NCI-H226 (cell line): ENCODE data around the gene ELP5.

Experiments
- DNase-seq: peaks from one replicate; pipeline ENCODE4 v3.0.0-alpha.2; 2015

ELP5 gene

DNA sequence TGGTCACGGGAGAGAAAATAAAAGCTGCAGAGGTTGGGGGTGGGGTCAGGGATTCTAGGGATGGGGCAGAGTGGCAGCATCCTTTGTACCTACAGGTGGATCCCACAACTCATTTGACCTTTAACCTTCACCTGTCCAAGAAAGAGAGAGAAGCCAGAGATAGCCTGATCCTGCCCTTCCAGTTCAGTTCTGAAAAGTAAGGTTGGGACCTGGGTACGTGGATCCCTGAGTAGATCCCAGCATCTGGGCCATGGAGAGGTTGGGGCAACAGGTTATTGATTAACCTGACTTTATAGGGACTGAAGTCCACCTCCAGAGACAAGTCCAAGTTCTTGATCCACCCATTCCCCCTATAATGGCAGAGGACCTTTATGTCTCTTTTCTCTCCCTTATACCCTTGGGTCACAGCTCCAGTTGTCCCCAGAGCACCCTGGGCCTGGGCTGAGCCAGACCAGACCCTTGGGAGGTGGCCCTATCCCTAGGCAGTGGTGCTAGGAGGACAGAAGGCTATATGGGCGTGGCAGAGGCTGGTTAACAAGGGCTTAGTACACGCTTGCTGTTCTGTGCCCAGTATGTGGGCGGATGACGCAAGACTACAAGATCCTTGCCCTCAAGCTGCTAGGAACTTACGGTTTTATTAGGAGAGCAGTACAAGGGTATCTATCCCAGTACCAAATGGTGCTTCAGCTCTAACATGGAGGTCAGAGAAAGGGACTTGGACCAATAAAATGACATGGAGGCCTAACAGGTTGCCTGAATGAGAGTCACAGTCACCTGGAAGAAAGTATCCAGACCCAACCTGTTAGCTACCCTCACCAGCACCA lies 6.9 kb downstream of the ELP5 start:
- no peak for DNase-seq

DNA sequence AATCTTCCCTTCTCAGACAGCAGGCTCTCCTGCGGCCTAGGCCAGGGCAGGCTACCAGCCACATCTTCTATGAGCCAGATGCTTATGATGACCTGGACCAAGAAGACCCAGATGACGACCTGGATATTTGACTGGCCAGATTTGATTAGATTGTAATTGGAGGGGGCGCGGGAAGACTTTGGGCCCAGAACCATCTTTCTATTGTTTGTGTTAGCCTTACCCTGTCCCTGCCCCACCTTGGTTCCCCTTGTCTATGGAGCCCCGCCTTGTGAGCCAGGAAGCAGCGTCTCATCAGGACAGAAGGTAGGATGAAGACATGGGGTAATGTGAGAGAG lies 7.5 kb downstream of the ELP5 start:
- no peak for DNase-seq

DNA sequence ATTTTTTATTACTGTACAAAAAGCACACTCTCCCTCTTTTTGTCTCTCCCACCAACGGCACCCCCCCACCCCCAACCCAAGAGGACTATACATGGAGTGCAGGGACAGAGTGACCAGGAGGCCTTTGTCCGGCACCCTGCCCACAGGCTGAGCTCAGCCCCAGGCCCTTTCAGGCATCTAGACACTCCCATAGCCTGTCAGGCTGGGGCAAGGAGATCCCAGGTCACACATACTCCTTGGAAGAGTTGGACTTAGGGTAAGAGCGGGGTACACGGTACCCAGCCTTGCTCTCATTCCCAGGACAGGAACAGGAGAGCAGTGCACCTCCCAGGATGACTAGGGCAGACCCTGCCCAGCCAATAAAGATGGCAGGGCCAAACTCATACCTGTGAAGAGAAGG lies 8.1 kb downstream of the ELP5 start:
- DNase-seq: no peak

DNA sequence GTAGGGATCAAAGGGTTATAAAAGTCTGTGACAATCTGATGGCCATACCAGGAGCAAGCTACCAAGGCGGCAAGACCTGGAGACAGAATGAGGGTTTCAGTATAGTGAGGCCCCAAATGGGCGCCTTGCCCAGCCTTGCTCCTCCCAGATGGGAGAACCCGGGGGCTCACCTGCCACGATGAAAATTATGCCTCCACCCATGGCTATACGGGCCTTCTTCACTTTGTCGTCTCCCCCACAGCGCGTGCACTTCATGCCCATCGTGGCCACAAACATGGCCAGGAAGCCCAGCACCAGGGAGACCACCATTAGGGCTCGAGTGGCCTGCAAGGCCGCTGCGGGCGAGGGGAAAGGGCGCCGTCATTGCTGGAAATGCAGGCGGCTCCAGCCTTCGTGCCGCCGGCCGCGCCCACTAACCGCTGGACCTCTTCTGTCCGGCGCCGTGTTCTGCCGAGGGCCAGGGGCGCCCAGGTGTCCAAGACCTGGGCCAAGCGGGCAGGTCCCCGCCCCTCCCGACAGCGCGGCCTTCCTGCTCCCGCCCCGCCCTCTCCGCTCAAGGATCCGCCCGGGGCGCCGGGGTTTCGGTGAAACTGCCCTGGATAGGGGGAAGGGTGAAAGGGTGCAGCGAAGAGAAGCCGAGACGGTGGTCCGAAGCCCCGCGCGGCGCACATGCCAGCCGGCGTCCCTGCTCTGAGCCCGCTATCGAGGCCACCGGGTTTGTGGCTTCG lies 8.8 kb downstream of the ELP5 start:
- no peak for DNase-seq

DNA sequence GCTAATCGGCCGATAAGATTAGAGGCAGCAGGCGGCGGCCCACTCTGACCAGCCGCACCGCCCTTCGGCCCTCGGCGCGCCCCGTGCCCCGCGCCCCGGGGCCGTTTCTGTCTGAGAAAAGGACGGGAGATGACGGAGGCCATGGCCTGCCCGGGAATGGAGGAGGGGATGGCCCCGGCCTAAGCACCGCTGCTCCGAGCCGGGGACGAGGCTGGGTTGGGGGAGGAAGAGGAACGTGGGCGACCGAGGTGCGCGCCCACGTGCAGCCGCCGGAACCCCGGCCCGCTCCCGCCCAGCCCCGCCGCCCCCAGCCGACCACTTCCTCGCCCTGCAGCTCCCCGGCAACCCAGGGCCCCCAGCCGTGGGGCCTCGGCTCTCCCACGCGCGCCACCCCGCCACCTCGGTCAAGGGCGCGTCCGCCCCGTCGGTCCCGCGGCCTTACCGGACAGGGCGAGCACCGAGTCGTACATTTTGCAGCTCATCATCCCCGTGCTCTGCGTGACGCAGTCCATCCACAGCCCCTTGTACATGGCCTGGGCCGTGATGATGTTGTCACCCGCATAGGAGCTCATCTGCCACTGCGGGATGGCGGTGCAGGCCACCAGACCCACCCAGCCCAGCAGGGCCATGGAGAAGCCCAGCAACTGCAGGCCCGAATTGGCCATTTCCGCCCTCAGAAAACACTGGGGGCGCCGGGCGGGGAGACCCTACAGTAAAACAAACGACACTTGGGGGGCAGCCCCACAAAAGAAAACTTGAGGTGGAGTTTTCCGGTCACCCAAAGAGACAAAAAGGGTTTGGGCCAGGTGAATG lies 9.6 kb downstream of the ELP5 start:
- no peak for DNase-seq

DNA sequence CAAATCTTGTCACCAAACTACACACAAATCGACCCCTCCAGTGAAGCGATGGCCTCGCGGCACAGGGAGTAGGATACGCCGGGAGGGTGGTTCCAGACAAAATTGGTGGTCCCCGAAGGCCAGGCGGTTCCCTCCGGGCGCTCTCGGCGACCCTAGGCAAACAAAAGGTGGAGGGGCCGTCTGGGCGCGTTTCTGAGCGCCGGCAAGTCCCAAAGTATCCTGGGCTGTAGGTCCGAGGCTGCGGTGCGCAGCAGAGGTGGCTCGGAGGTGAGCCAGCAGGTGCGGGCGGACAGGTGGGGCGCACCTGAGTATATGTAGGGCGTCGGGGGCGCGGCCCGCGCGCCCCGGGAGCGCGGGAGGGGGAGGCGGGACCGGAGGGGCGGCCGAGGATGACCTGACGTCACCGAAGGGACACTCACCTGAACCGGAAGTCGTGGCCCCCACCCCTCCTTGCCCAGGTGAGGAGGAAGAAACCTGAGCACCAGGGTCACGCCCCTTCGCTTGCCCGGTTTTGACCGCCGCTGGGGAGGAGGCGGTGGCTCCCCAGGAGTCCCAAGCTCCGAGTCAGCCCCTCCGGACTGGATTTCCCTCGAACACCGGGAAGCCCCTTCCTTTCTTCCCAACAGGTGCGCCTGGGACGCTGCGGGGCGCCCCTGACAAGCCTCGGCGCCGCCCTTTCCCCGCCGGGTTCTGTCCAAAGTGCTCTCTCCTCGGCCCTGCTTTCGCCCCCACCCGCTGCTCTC lies 10.3 kb downstream of the ELP5 start, which contains the start of gene CLDN7:
Gene CLDN7 (minus strand): TSS at position 287 of the 743 bp plus-strand sequence. CDS start 435 bp downstream, outside the sequence.
- no peak for DNase-seq

DNA sequence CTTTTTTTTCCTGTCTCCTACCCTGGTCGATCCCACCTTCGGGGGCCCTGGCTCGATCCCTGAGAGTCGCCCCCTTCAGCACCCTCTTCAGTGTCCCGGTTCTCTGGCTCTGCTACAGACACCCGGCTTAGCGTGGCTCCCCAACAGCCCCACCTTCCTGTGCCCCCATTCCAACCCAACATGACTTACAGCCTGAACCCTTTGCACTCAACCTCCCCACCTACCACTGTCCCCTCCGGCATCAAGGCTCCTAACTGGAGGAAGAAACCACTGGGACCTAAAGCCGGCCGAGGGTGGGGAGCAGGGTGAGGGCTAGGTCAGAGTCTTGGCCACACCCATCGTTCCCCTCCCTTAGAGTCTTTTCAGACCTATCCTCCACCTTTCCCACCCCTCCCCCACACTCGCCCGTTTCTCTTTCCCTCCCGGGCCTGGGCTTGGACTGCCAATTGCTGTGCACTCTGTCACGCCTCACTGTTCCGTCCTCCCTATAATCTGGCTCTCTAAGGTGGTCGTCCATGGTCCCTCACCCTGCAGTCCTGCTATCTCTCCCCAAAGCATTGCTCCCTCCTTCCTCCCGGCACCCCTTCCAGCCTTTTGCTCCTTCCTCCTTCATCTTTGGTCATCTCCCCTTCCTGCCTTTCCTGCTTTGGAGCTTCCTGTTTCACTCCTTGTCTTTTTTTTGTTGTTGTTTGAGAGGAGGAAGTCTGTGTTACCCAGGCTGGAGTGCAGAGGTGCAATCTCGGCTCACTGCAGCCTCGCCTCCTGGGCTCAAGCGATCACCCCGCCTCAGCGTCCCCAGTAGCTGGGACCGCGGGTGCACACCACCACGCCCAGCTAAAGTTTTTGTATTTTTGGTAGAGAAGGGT lies 11.2 kb downstream of the ELP5 start:
- DNase-seq: no peak

DNA sequence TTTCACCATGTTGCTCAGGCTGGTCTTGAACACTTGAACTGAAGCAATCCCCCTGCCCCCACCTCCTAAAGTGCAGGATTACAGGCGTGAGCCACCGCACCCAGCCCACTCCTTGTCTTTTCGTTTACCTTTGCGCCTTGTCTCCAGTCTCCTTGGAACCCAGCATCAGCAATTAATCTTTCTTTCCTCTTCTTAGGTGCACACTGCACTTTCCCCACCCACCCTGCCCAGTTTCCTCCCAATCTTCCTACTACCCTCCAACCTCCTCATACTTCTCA lies 11.7 kb downstream of the ELP5 start:
- no peak for DNase-seq

DNA sequence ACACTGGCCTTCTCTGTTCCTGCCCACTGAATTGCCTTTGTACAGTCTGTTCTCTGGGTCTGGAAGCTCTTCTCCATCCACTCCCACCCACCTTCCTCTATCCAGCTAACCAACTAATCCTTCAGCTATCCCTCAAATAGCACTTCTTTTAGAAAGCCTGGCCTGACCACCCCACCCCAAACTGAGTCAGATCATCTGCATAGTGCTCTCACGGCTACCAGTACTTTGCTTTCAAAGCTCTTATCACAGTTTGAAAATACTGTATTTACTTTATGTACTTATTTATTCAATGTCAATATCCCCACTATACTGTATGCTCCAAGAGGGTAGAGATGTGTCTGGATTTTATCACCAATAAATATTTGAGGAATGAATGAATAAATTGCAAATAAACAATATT lies 14.8 kb downstream of the ELP5 start:
- DNase-seq: no peak

DNA sequence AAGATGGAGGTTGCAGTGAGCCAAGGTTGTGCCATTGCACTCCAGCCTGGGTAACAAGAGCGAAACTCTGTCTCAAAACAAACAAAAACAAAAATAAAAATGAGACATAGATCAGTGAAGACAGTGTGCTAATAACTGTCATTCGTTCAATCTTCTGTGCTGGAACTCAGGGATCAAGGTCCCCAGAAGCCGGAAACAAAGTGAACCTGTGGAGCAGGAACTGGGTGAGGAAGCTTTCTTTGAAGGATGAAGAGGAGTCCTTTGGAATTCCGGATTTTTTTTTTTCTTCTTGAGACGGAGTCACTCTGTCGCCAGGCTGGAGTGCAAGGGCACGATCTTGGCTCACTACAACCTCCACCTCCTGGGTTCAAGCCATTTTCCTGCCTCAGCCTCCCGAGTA lies 27.4 kb downstream of the ELP5 start:
- DNase-seq: no peak

DNA sequence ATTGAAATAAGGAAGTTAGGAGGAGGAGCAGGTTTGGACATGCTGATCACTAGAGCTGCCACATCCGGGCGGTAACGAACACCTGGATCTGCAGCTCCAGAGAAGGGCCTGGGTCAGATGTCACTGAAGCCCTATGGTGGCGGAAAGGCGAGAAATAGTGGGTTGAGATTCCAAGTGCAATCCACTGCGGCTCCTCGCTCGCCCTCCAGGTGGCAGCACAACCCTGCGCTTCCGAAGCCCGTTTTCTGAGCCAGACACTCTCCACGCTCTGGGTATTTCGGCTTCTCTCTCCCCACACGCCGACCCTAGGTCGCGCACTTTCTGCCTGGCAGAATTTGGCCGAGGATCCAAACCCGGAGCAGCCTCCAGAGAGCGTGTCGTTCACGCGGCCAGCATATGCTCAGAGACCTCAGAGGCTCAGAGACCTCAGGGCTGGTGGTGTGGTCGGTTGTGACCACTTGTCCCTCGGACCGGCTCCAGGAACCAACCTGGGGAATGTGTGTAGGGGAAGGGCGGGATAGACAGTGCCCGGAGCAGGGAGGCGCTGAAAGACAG lies 28.6 kb downstream of the ELP5 start:
- DNase-seq: peak; percentile 71

DNA sequence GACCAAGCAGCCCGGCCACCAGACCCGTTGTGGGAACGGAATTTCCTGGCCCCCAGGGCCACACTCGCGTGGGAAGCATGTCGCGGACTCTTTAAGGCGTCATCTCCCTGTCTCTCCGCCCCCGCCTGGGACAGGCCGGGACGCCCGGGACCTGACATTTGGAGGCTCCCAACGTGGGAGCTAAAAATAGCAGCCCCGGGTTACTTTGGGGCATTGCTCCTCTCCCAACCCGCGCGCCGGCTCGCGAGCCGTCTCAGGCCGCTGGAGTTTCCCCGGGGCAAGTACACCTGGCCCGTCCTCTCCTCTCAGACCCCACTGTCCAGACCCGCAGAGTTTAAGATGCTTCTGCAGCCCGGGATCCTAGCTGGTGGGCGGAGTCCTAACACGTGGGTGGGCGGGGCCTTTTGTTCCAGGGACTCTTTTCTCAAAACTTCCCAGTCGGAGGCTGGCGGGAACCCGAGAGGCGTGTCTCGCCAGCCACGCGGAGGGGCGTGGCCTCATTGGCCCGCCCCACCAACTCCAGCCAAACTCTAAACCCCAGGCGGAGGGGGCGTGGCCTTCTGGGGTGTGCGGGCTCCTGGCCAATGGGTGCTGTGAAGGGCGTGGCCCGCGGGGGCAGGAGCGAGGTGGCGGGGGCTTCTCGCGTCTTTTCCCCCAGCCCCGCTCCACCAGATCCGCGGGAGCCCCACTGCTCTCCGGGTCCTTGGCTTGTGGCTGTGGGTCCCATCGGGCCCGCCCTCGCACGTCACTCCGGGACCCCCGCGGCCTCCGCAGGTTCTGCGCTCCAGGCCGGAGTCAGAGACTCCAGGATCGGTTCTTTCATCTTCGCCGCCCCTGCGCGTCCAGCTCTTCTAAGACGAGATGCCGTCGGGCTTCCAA lies 29.3 kb downstream of the ELP5 start, which contains the start of gene SLC2A4:
Gene SLC2A4 (plus strand): TSS at position 645 of the 879 bp plus-strand sequence. CDS start 217 bp downstream, at position 862.
- DNase-seq: peak; percentile 91

DNA sequence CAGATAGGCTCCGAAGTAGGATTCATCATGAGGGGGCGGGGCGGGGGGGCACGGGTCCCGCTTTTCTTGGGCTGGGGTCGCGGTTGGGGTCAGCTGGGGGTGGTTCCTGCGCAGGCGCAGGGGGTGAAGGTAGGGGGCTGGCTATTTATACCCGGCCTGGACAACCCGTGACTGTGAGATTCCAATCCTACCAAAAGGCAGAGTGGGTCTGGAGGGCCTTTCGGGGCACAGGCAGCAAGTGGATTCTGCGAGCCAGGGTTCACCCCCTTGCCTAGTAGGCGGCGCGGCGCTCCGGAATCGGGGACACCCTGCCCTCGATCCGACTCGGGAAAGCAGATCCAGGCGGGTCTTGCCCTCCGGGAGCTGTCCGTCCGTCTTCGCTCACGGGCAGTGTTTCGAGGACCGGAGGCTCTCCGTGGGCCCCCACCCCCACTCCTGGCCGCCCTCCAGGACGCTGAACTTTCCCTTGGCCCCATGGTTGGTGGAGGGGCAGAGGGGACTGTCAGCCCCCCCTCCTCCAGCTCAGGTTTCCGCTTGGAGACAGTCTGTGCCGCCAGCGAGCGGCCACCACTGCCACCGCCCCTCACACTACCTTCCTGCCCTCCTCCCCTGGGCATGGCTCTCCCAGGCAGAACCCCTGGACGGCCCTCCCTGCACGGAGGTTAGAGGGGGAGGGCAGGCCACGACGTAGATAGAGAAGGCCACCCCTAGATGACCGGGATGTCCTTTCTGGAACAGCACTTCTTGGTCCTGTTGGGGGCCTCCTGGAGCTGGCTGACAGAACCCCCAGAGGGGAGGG lies 30.1 kb downstream of the ELP5 start:
- no peak for DNase-seq

DNA sequence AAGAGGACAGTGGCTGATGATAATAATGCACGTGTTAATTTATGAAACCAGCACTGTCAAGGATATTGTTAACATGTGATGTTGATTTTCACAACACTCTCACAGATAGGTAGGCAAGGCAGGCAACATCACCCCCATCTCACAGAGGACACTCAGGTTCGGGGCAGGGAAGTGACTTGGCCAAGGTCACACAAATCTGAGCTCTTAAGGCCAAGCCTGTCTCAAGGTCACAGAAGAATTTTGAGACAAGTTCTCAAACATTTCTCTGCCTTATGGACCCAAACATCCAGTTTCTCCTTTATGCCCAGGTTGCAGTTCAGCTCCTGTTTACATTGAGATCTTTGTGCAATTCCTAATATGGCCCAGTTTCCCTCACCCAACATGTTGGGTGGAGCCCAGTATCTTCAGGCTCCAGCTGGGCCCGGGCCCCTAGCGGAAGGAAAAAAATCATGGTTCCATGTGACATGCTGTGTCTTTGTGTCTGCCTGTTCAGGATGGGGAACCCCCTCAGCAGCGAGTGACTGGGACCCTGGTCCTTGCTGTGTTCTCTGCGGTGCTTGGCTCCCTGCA lies 30.8 kb downstream of the ELP5 start:
- no peak for DNase-seq

DNA sequence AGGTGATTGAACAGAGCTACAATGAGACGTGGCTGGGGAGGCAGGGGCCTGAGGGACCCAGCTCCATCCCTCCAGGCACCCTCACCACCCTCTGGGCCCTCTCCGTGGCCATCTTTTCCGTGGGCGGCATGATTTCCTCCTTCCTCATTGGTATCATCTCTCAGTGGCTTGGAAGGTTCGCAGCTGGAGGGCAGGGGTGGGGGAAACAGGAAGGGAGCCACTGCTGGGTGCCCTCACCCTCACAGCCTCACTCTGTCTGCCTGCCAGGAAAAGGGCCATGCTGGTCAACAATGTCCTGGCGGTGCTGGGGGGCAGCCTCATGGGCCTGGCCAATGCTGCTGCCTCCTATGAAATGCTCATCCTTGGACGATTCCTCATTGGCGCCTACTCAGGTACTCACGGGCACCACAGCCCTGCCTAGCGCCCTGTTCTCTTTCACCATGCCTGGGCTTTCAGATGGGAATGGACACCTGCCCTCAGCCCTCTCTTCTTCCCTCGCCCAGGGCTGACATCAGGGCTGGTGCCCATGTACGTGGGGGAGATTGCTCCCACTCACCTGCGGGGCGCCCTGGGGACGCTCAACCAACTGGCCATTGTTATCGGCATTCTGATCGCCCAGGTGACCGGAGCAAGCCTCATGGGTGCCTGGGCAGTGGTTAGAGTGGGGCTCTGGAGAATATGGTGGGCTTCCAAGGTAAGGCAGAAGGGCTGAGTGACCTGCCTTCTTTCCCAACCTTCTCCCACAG lies 31.6 kb downstream of the ELP5 start:
- DNase-seq: no peak

DNA sequence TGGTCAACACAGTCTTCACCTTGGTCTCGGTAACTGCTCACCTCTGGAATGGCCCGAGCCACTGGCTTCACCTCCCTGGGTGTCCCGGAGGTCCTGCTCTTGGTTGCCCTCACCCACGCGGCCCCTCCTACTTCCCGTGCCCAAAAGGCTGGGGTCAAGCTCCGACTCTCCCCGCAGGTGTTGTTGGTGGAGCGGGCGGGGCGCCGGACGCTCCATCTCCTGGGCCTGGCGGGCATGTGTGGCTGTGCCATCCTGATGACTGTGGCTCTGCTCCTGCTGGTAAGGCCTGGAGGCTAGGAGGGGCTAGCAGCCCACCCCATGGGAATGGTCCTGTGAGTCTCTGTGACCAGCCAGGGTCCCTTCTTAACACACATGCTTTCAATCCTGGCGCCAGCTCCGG lies 32.9 kb downstream of the ELP5 start:
- DNase-seq: no peak

DNA sequence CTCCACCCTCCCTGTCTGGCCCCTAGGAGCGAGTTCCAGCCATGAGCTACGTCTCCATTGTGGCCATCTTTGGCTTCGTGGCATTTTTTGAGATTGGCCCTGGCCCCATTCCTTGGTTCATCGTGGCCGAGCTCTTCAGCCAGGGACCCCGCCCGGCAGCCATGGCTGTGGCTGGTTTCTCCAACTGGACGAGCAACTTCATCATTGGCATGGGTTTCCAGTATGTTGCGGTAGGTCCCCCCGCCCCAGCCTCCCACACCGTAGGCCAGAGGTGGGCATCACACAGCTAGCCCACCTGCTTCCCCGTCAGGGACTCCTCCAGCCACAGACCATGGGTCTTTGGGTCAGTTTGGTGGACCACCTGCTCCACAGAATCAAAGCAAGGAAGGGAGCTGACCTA lies 33.7 kb downstream of the ELP5 start:
- no peak for DNase-seq

DNA sequence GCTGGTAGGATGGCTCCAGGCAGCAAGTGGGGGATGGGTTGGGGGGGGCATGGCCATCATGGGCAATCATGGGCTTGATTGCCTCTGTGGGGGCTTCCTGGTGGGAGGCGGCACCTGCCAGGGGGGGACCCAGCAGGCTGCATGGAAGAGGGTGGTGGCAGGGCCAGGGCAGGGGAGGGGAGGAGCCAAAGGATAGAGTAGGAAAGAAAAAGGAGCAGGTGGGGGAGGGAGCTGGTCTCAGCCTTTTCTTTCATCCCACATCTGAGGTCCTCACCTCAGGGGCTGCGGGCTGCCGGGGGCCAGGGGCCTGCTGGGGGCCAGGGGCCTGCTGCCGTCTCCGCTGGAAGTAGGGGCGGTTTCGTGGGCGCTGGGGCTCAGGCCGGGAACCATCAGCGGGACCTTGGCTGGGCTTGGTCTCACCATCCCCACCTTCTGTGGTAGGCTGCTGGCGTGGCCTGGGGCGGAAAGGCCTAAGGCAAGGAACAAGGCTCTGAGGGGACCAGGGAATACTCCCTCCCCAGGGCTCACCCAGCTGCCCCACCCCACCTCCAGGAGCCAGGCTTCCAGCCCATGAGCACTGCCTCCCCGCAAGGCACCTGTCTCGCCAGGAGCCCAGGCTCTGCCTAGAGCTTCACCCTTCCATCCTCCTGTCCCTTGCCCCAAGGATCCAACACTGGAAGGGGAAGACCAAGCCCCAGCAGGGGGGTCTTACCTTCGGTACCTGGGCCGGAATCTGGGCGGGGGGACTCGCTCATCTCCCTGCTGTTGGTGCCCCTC lies 37.4 kb downstream of the ELP5 start:
- DNase-seq: no peak
